Hepatic stellate cell (primary cell): ENCODE results near the gene CCDC146.

ENCODE experiments used
- DNase-seq: peaks from one replicate; pipeline ENCODE4 v3.0.0; 2011; ENCODE audit warnings: low spot score

The CCDC146 gene

GRCh38 chr7:77289387-77289786, 167.0 kb downstream of the CCDC146 start:
- no peak for DNase-seq

GRCh38 chr7:77290425-77290824, 168.0 kb downstream of the CCDC146 start:
- DNase-seq = no peak

- DNase-seq = no peak
Observed at GRCh38 chr7:77293046-77293445, 170.6 kb downstream of the CCDC146 start.

- no peak for DNase-seq
Observed at GRCh38 chr7:77295549-77295948, 173.1 kb downstream of the CCDC146 start.

GRCh38 chr7:77306231-77307067, 184.0 kb downstream of the CCDC146 start:
- DNase-seq = no peak

- no peak for DNase-seq
Observed at GRCh38 chr7:77308792-77309191, 186.4 kb downstream of the CCDC146 start.

GRCh38 chr7:77309714-77310220, 187.4 kb downstream of the CCDC146 start:
- no peak for DNase-seq

- DNase-seq = no peak
Observed at GRCh38 chr7:77310982-77311381, 188.6 kb downstream of the CCDC146 start.

- no peak for DNase-seq
Observed at GRCh38 chr7:77313085-77313484, 190.7 kb downstream of the CCDC146 start.

GRCh38 chr7:77313876-77314480, 191.6 kb downstream of the CCDC146 start:
- no peak for DNase-seq

- DNase-seq = no peak
Observed at GRCh38 chr7:77315182-77315591, 192.8 kb downstream of the CCDC146 start.

- no peak for DNase-seq
Observed at GRCh38 chr7:77316219-77316978, 194.0 kb downstream of the CCDC146 start.

- no peak for DNase-seq
Observed at GRCh38 chr7:77318019-77318418, 195.6 kb downstream of the CCDC146 start.

- no peak for DNase-seq
Observed at GRCh38 chr7:77320137-77320536, 197.7 kb downstream of the CCDC146 start.

- DNase-seq = no peak
Observed at GRCh38 chr7:77320714-77321113, 198.3 kb downstream of the CCDC146 start.

GRCh38 chr7:77321300-77321699, 198.9 kb downstream of the CCDC146 start:
- no peak for DNase-seq

- peak; percentile 24 for DNase-seq
Observed at GRCh38 chr7:77326131-77326530, 203.7 kb downstream of the CCDC146 start.

GRCh38 chr7:77327067-77327931, 204.9 kb downstream of the CCDC146 start:
- DNase-seq = peak; percentile 60

- no peak for DNase-seq
Observed at GRCh38 chr7:77327932-77328628, 205.7 kb downstream of the CCDC146 start.

- DNase-seq = peak; percentile 26
Observed at GRCh38 chr7:77328669-77329068, 206.3 kb downstream of the CCDC146 start.
